ENCODE data around the gene COQ7.

The COQ7 gene

GRCh38 chr16:19110537-19111360, 43.3 kb downstream of the COQ7 start:
- no peak for DNase-seq (ENCODE audit: low read depth in 3 of 3, low spot score in 1 of 3)

- no peak for DNase-seq (ENCODE audit: low read depth in 3 of 3, low spot score in 1 of 3)
These were observed 44.6 kb downstream of the COQ7 start for GRCh38 chr16:19112099-19112407.

- no peak for DNase-seq (ENCODE audit: low read depth in 3 of 3, low spot score in 1 of 3)
These were observed 46.4 kb downstream of the COQ7 start, which contains the start of gene ITPRIPL2 for GRCh38 chr16:19113577-19114358. Gene ITPRIPL2, plus strand, starts transcription at chr16:19113964. Its CDS starts 498 bp downstream, at chr16:19114462.

GRCh38 chr16:19114359-19115147, 47.1 kb downstream of the COQ7 start:
- DNase-seq (ENCODE audit: low read depth in 3 of 3, low spot score in 1 of 3) = no peak

GRCh38 chr16:19115148-19116021, 48.0 kb downstream of the COQ7 start:
- no peak for DNase-seq (ENCODE audit: low read depth in 3 of 3, low spot score in 1 of 3)

GRCh38 chr16:19116711-19117449, 49.5 kb downstream of the COQ7 start:
- DNase-seq (ENCODE audit: low read depth in 3 of 3, low spot score in 1 of 3) = no peak

- no peak for DNase-seq (ENCODE audit: low read depth in 3 of 3, low spot score in 1 of 3)
These were observed 51.6 kb downstream of the COQ7 start for GRCh38 chr16:19118938-19119431.

GRCh38 chr16:19119564-19119963, 52.1 kb downstream of the COQ7 start:
- DNase-seq (ENCODE audit: low read depth in 3 of 3, low spot score in 1 of 3) = no peak

GRCh38 chr16:19123535-19124178, 56.2 kb downstream of the COQ7 start:
- DNase-seq (ENCODE audit: low read depth in 3 of 3, low spot score in 1 of 3) = no peak

- DNase-seq (ENCODE audit: low read depth in 3 of 3, low spot score in 1 of 3) = no peak
These were observed 58.9 kb downstream of the COQ7 start for GRCh38 chr16:19126300-19126699.

GRCh38 chr16:19127205-19127604, 59.8 kb downstream of the COQ7 start:
- no peak for DNase-seq (ENCODE audit: low read depth in 3 of 3, low spot score in 1 of 3)

- DNase-seq (ENCODE audit: low read depth in 3 of 3, low spot score in 1 of 3) = no peak
These were observed 60.3 kb downstream of the COQ7 start for GRCh38 chr16:19127674-19128131.

- no peak for DNase-seq (ENCODE audit: low read depth in 3 of 3, low spot score in 1 of 3)
These were observed 61.2 kb downstream of the COQ7 start for GRCh38 chr16:19128454-19129200.
